Stomach (tissue), 9 donors: ENCODE data around the gene CHEK1. TPM values are rescaled to one million over a fixed set of nuclear protein-coding genes. Genes with fewer than 3 reads are reported as not detected.
"Not testable (repeated sequence)": the region's sequence is repeated elsewhere in the genome, so short reads cannot be mapped to it uniquely, and the experiment has no call there.

Source experiments
- DNase-seq, 2 donors: peaks; one replicate each; pipeline versions ENCODE4 v3.0.0 to v3.0.0-alpha.2; 2013 to 2019
- H3K27ac ChIP-seq, 5 donors: fragments of 200-600 bp in 4 of 5; sonication (generic) in 4 of 5; one replicate each; pipeline ENCODE4 v1.5.1; 2013 to 2019; ENCODE audit warnings: mild to moderate bottlenecking in 1 of 5, moderate library complexity in 1 of 5
- H3K27me3 ChIP-seq, 3 donors: fragments of 200-600 bp; sonication (generic); one replicate each; pipeline ENCODE4 v1.5.1; 2017 to 2019; ENCODE audit warnings: mixed run types in 1 of 3
- H3K36me3 ChIP-seq, 4 donors: fragments of 200-600 bp; sonication (generic); 1 replicate in 3 of 4; 2 replicates in 1 of 4; pipeline ENCODE4 v1.5.1; 2016 to 2019
- H3K4me1 ChIP-seq, 4 donors: fragments of 200-600 bp; sonication (generic); one replicate each; pipeline ENCODE4 v1.5.1; 2016 to 2019
- H3K4me3 ChIP-seq, 4 donors: fragments of 200-600 bp; sonication (generic) in 3 of 4; one replicate each; pipeline ENCODE4 v1.5.1; 2016 to 2019; ENCODE audit warnings: mild to moderate bottlenecking in 1 of 4
- H3K9me3 ChIP-seq, 4 donors: fragments of 200-600 bp; sonication (generic); one replicate each; pipeline ENCODE4 v1.5.1; 2016 to 2019
- EP300 ChIP-seq: sonication (generic); formaldehyde crosslinking; IDR thresholded peaks from one replicate; pipeline ENCODE4 v1.6.1; 2017; ENCODE audit warnings: antibody characterized with exemption
- POLR2A ChIP-seq, 4 donors: fragments of 450-650 bp; IDR thresholded peaks; one replicate each; pipeline ENCODE4 v1.6.1; 2016; ENCODE audit warnings: antibody characterized with exemption in 4 of 4, control low read depth in 2 of 4, mild to moderate bottlenecking in 1 of 4, moderate library complexity in 1 of 4
- POLR2AphosphoS5 ChIP-seq, 3 donors: sonication (generic); formaldehyde crosslinking; IDR thresholded peaks; one replicate each; pipeline ENCODE4 v1.6.1; 2016; ENCODE audit warnings: antibody characterized with exemption in 3 of 3
- WGBS, 5 donors: extraction: QIAGEN DNeasy Blood & Tissue Kit in 3 of 5; methylation state at CpG; one replicate each; pipeline versions ENCODE4 v1.1.5 to v1.1.7; 2013 to 2018; 5-methylcytosine and 5-hydroxymethylcytosine counted together
- intact Hi-C: fragments of 100-400 bp; cut with DNase I; formaldehyde crosslinking; loops from one replicate; pipeline ENCODE4 v1.15.1; 2023; ENCODE audit warnings: low total_unique reads
- polyA plus RNA-seq, 3 donors: library from polyadenylated mRNA; stranded (reverse); fragments of 200-250 nt; gene quantifications; one replicate each; pipeline ENCODE4 v1.2.3, GENCODE V29; 2013
- total RNA-seq, 5 donors: library from RNA; depleted of rRNA; stranded (reverse); fragments of >200 nt; gene quantifications; one replicate each; pipeline versions ENCODE4 v1.1.0 to v1.2.3, GENCODE V29; 2014 to 2016
- TF ChIP-seq, protein P1 (sequence below), 7 experiments: fragments of 450-650 bp in 4 of 7; fragments of 200-600 bp in 3 of 7; sonication (generic) in 3 of 7; IDR thresholded peaks; one replicate each; pipeline ENCODE4 v1.5.1; 2016 to 2019; ENCODE audit warnings: antibody characterized with exemption in 7 of 7, control low read depth in 2 of 7, mild to moderate bottlenecking in 1 of 7
- donor health status: healthy with polysubstance abuse.
- donor health status: Bipolar disorder and iron deficiency.
- donor health status: healthy.

The CHEK1 gene
- total and polyA plus RNA-seq, 8 donors: 0.14 to 19.3 (median 3.4) TPM; not detected in 1

DNA sequence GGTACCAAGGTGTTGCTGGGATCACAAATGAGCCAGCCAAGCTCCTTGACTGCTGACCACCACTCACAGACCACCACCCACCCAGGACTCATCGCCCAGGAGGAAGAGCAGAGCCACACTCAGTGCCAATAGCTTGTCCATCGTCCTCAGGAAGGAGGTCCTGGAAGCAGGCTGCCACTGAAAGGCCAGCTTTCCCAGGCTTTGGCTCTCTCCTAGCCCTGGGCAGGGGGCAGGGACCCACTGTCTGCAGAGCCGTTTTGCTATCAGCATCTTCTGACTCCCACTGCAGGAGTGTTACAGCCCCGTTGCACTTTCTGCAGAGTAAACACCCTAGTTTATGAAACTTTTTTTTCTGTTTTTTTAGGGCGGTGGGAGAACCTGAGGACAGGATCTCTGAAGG lies 67.9 kb downstream of the CHEK1 start:
- H3K27me3 ChIP-seq: peaks cover 0 to 4% (median 0%) of the 10 kb centered on the region in 3 donors
- 59 to 77% (median 67%) methylated on average over 5 of the region's 5 CpGs for WGBS, 5 donors
- H3K4me1 ChIP-seq: no peaks in the 10 kb centered on the region
- intact Hi-C loops: no loop called here
- H3K4me3 ChIP-seq: no peak overlapping the region
- no peak overlapping the region for H3K27ac ChIP-seq
- no peak for DNase-seq
- H3K9me3 ChIP-seq: peaks cover 0 to 10% (median 1%) of the 10 kb centered on the region in 4 donors
- TF ChIP-seq EP300 (no peak), POLR2A (IDR thresholded peaks at IDR 0.05) (no peak), POLR2AphosphoS5 (IDR thresholded peaks at IDR 0.05) (no peak)
- TF ChIP-seq, protein P1, sequence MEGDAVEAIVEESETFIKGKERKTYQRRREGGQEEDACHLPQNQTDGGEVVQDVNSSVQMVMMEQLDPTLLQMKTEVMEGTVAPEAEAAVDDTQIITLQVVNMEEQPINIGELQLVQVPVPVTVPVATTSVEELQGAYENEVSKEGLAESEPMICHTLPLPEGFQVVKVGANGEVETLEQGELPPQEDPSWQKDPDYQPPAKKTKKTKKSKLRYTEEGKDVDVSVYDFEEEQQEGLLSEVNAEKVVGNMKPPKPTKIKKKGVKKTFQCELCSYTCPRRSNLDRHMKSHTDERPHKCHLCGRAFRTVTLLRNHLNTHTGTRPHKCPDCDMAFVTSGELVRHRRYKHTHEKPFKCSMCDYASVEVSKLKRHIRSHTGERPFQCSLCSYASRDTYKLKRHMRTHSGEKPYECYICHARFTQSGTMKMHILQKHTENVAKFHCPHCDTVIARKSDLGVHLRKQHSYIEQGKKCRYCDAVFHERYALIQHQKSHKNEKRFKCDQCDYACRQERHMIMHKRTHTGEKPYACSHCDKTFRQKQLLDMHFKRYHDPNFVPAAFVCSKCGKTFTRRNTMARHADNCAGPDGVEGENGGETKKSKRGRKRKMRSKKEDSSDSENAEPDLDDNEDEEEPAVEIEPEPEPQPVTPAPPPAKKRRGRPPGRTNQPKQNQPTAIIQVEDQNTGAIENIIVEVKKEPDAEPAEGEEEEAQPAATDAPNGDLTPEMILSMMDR (IDR thresholded peaks at IDR 0.05): no peak
- H3K36me3 ChIP-seq: no peaks in the 10 kb centered on the region

DNA sequence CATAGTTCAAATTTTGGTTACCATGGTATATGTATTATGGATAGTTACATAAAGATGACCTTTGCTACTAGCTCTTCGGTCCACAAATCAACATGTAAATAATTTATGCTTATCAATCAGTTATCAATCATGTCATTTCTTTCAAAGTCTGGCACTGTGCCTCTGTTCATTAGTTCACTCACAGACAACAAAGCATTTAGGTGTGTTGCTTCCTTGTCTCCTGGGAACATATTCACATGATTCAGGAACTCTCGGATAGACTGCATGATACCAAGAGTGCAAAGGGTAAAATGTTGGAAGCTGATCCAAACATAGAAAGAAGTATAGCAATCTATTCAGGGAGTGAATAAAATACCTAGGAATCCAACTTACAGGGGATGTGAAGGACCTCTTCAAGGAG lies 70.0 kb downstream of the CHEK1 start:
- WGBS, 5 donors: 33 to 79% (median 45%) methylated on average over 2 of the region's 2 CpGs

DNA sequence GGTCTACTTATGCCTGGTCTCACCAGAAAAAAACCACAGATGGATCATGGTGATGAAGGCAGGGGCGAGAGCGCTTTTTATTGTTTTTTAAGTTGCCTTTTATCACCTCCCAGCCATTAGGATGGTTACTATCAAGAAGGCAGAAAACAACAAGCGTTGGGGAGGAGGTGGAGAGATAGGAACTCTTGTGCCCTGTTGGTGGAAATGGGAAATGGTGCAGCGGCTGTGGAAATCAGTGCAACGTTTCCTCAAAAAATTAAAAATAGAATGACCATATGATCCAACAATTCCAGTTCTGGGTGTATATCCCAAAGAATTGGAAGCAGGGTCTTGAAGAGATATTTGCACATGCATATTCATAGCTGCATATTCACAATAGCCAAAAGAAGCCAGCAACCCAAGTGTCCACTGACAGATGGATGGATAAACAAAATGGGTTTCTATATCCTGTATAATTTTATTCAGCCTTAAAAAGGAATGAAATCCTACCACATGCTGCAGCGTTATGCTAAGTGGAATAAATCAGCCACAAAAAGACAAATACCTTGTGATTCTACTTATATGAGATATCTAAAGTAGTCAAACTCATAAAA lies 76.2 kb downstream of the CHEK1 start:
- Histone ChIP-seq H3K4me3 (no peak overlapping the region), H3K9me3 (peaks cover 0 to 2% (median under 1%) of the 10 kb centered on the region in 4 donors), H3K27ac (no peak overlapping the region), H3K27me3 (peaks cover 0 to 14% (median 3%) of the 10 kb centered on the region in 3 donors), H3K36me3 (no peaks in the 10 kb centered on the region), H3K4me1 (no peaks in the 10 kb centered on the region)
- no peak for DNase-seq
- no peak for TF ChIP-seq POLR2A (IDR thresholded peaks at IDR 0.05)
- no peak for TF ChIP-seq POLR2AphosphoS5 (IDR thresholded peaks at IDR 0.05)
- no peak for TF ChIP-seq EP300
- TF ChIP-seq, protein P1 (IDR thresholded peaks at IDR 0.05): no peak
- 72 to 87% (median 83%) methylated on average over 6 of the region's 6 CpGs for WGBS, 5 donors
- intact Hi-C loops: no loop called here

More for the DNA sequence above, 70.0 kb downstream of the CHEK1 start:
- no peak overlapping the region for H3K27ac ChIP-seq
- TF ChIP-seq, protein P1 (IDR thresholded peaks at IDR 0.05): no peak
- TF ChIP-seq POLR2AphosphoS5 (IDR thresholded peaks at IDR 0.05) (no peak), POLR2A (IDR thresholded peaks at IDR 0.05) (no peak), EP300 (no peak)
- no peak for DNase-seq
- H3K36me3 ChIP-seq: no peaks in the 10 kb centered on the region
- H3K27me3 ChIP-seq: peaks cover 0 to 13% (median 3%) of the 10 kb centered on the region in 3 donors
- H3K4me3 ChIP-seq: no peak overlapping the region
- H3K9me3 ChIP-seq: peaks cover 0 to 10% (median 1%) of the 10 kb centered on the region in 4 donors
- intact Hi-C loops: no loop called here
- no peaks in the 10 kb centered on the region for H3K4me1 ChIP-seq

DNA sequence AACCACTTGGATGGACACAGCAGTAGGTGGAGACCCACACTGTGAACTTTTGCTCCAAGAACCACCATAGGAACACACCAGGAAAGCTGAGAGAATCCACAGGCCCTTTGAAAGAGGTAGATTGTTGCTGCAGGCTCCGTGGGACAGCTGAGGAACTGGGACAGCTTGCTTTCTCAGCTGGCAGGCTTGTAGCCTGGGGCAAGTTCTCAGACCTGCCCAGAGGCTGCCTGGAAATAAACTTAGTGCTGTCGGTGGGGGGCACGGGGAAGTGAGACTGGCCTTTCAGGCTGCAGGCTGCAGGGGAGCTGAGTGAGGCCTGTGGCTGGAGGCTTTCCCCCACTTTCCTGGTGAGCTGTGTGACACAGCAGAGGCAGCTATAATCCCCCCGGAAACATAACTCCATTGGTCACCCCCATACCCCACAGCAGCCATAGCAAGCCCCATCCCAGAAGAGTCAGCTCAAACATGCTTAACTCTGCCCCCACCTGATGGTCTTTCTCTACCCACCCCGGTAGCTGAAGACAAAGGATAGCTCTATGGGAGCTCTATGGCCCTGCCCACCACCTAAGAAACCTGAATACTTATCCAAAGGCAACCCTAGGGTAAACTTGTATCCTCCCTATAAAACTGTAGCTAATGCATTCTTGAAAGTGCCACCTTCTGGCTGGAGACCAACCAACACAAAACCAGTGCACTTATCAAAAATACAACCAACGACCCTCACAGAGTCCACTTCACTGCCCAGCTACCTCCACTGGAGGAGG lies 77.1 kb downstream of the CHEK1 start:
- DNase-seq: no peak
- H3K27me3 ChIP-seq: peaks cover 0 to 11% (median 3%) of the 10 kb centered on the region in 3 donors
- WGBS, 5 donors: 36 to 49% (median 39%) methylated on average over 4 to 6 of the region's 6 CpGs
- intact Hi-C loops: no loop called here
- no peaks in the 10 kb centered on the region for H3K9me3 ChIP-seq
- no peaks in the 10 kb centered on the region for H3K36me3 ChIP-seq
- TF ChIP-seq, protein P1 (IDR thresholded peaks at IDR 0.05): no peak
- TF ChIP-seq EP300 (no peak), POLR2A (IDR thresholded peaks at IDR 0.05) (no peak), POLR2AphosphoS5 (IDR thresholded peaks at IDR 0.05) (no peak)
- H3K27ac ChIP-seq: no peak overlapping the region
- H3K4me1 ChIP-seq: no peaks in the 10 kb centered on the region
- H3K4me3 ChIP-seq: no peak overlapping the region

DNA sequence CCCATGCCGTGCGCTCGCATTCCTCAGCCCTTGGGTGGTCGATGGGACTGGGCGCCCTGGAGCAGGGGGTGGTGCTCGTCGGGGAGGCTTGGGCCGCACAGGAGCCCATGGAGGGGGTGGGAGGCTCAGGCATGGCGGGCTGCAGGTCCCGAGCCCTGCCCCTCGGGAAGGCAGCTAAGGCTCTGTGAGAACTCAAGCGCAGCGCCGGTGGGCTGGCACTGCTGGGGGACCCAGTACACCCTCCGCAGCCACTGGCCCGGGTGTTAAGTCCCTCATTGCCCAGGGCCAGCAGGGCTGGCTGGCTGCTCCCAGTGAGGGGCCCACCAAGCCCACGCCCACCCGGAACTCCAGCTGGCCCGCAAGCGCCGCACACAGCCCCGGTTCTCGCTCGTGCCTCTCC lies 79.7 kb downstream of the CHEK1 start:
- not testable (repeated sequence) for H3K27me3 ChIP-seq
- WGBS, 5 donors: 88 to 96% (median 92%) methylated on average over 9 to 24 of the region's 24 CpGs; no CpG with 5 or more reads in 1 of the 5 donors

More for the DNA sequence above, 79.7 kb downstream of the CHEK1 start:
- H3K27ac ChIP-seq, intact Hi-C loops, DNase-seq, H3K36me3 ChIP-seq, H3K9me3 ChIP-seq, H3K4me1 ChIP-seq, H3K4me3 ChIP-seq: not testable (repeated sequence)
